ENCODE measurements around the gene POM121L12.

The POM121L12 gene

GRCh38 chr7:53059591-53059990 is 24.2 kb downstream of the POM121L12 start:
- Mint-ChIP-seq H3K27me3 (no peaks in the 10 kb centered on the region), H3K4me1 (no peaks in the 10 kb centered on the region), H3K36me3 (ENCODE audit: insufficient read depth) (no peaks in the 10 kb centered on the region), H3K27ac (ENCODE audit: low read depth) (no peak overlapping the region), H3K4me3 (no peak overlapping the region), H3K9me3 (peaks cover 50% of the 10 kb centered on the region)
- ATAC-seq (replicated peaks; ENCODE audit: extremely low read depth, poor library complexity, severe bottlenecking), result no peak
- DNase-seq (ENCODE audit: low spot score in 2 of 2), result no peak

- DNase-seq (ENCODE audit: low spot score in 2 of 2) (no peak), ATAC-seq (replicated peaks; ENCODE audit: extremely low read depth, poor library complexity, severe bottlenecking) (no peak)
- Mint-ChIP-seq H3K27me3 (no peaks in the 10 kb centered on the region), H3K4me1 (no peaks in the 10 kb centered on the region), H3K9me3 (peaks cover 50% of the 10 kb centered on the region), H3K36me3 (ENCODE audit: insufficient read depth) (no peaks in the 10 kb centered on the region), H3K27ac (ENCODE audit: low read depth) (no peak overlapping the region), H3K4me3 (no peak overlapping the region)
These were observed 24.6 kb downstream of the POM121L12 start for GRCh38 chr7:53060066-53060465.

- H3K9me3 Mint-ChIP-seq, result peaks cover 39% of the 10 kb centered on the region
- no peak overlapping the region for H3K4me3 Mint-ChIP-seq
- H3K36me3 Mint-ChIP-seq (ENCODE audit: insufficient read depth), result no peaks in the 10 kb centered on the region
- no peaks in the 10 kb centered on the region for H3K27me3 Mint-ChIP-seq
- no peak overlapping the region for H3K27ac Mint-ChIP-seq (ENCODE audit: low read depth)
- DNase-seq (ENCODE audit: low spot score in 2 of 2) (no peak), ATAC-seq (replicated peaks; ENCODE audit: extremely low read depth, poor library complexity, severe bottlenecking) (no peak)
- no peaks in the 10 kb centered on the region for H3K4me1 Mint-ChIP-seq
These were observed 27.4 kb downstream of the POM121L12 start for GRCh38 chr7:53062796-53063195.

GRCh38 chr7:53068673-53069072 is 33.2 kb downstream of the POM121L12 start:
- ATAC-seq (replicated peaks; ENCODE audit: extremely low read depth, poor library complexity, severe bottlenecking), result no peak
- Mint-ChIP-seq H3K9me3 (peaks cover 22% of the 10 kb centered on the region), H3K4me1 (no peaks in the 10 kb centered on the region)

GRCh38 chr7:53070883-53071282 is 35.5 kb downstream of the POM121L12 start:
- Mint-ChIP-seq H3K4me3 (no peak overlapping the region), H3K27ac (ENCODE audit: low read depth) (no peak overlapping the region), H3K27me3 (no peaks in the 10 kb centered on the region), H3K4me1 (no peaks in the 10 kb centered on the region), H3K36me3 (ENCODE audit: insufficient read depth) (no peaks in the 10 kb centered on the region), H3K9me3 (peaks cover 28% of the 10 kb centered on the region)
- ATAC-seq (replicated peaks; ENCODE audit: extremely low read depth, poor library complexity, severe bottlenecking), result no peak
- no peak for DNase-seq (ENCODE audit: low spot score in 2 of 2)

More at GRCh38 chr7:53068673-53069072, 33.2 kb downstream of the POM121L12 start:
- H3K27ac Mint-ChIP-seq (ENCODE audit: low read depth), result no peak overlapping the region
- H3K4me3 Mint-ChIP-seq, result no peak overlapping the region
- H3K27me3 Mint-ChIP-seq, result no peaks in the 10 kb centered on the region
- DNase-seq (ENCODE audit: low spot score in 2 of 2), result no peak
- H3K36me3 Mint-ChIP-seq (ENCODE audit: insufficient read depth), result no peaks in the 10 kb centered on the region
